ENCODE measurements around the gene DENND1A.

Gene DENND1A

GRCh38 chr9:123392802-123393201 is 537.1 kb downstream of the DENND1A start:
- DNase-seq (no peak), ATAC-seq (no peak)
- H3K4me1 Mint-ChIP-seq = no peaks in the 10 kb centered on the region
- H3K27me3 Mint-ChIP-seq = no peaks in the 10 kb centered on the region
- H3K4me3 Mint-ChIP-seq = no peak overlapping the region
- no peak overlapping the region for H3K27ac Mint-ChIP-seq
- H3K9me3 Mint-ChIP-seq = no peaks in the 10 kb centered on the region

GRCh38 chr9:123391946-123392345 is 538.0 kb downstream of the DENND1A start:
- H3K9me3 Mint-ChIP-seq = no peaks in the 10 kb centered on the region

GRCh38 chr9:123391233-123391632 is 538.7 kb downstream of the DENND1A start:
- H3K4me3 Mint-ChIP-seq = no peak overlapping the region
- ATAC-seq (no peak), DNase-seq (no peak)
- no peaks in the 10 kb centered on the region for H3K27me3 Mint-ChIP-seq
- H3K9me3 Mint-ChIP-seq = no peaks in the 10 kb centered on the region
- H3K27ac Mint-ChIP-seq = no peak overlapping the region
- no peaks in the 10 kb centered on the region for H3K4me1 Mint-ChIP-seq

More at GRCh38 chr9:123391946-123392345, 538.0 kb downstream of the DENND1A start:
- DNase-seq (no peak), ATAC-seq (no peak)
- Mint-ChIP-seq H3K4me1 (no peaks in the 10 kb centered on the region), H3K4me3 (no peak overlapping the region), H3K27me3 (no peaks in the 10 kb centered on the region), H3K27ac (no peak overlapping the region)

- Mint-ChIP-seq H3K4me3 (no peak overlapping the region), H3K4me1 (no peaks in the 10 kb centered on the region), H3K27ac (peak overlapping the region in 1 of 2 donors; percentile 19), H3K9me3 (no peaks in the 10 kb centered on the region), H3K27me3 (no peaks in the 10 kb centered on the region)
- no peak for DNase-seq
- no peak for ATAC-seq
Observed at GRCh38 chr9:123390337-123391135, 539.4 kb downstream of the DENND1A start.

GRCh38 chr9:123389698-123390097 is 540.2 kb downstream of the DENND1A start:
- Mint-ChIP-seq H3K4me1 (no peaks in the 10 kb centered on the region), H3K4me3 (no peak overlapping the region), H3K27ac (no peak overlapping the region), H3K27me3 (no peaks in the 10 kb centered on the region), H3K9me3 (no peaks in the 10 kb centered on the region)
- no peak for ATAC-seq
- DNase-seq = no peak

- ATAC-seq (no peak), DNase-seq (no peak)
- Mint-ChIP-seq H3K27me3 (no peaks in the 10 kb centered on the region), H3K4me1 (no peaks in the 10 kb centered on the region), H3K4me3 (no peak overlapping the region), H3K9me3 (no peaks in the 10 kb centered on the region), H3K27ac (no peak overlapping the region)
Observed at GRCh38 chr9:123389070-123389469, 540.9 kb downstream of the DENND1A start.

- ATAC-seq = no peak
- DNase-seq = no peak
- H3K4me3 Mint-ChIP-seq = no peak overlapping the region
- H3K27me3 Mint-ChIP-seq = no peaks in the 10 kb centered on the region
- H3K4me1 Mint-ChIP-seq = no peaks in the 10 kb centered on the region
- H3K27ac Mint-ChIP-seq = no peak overlapping the region
- H3K9me3 Mint-ChIP-seq = no peaks in the 10 kb centered on the region
Observed at GRCh38 chr9:123387686-123388085, 542.2 kb downstream of the DENND1A start.

- no peak overlapping the region for H3K4me3 Mint-ChIP-seq
Observed at GRCh38 chr9:123383512-123384170, 546.3 kb downstream of the DENND1A start.

GRCh38 chr9:123382653-123383511 is 547.0 kb downstream of the DENND1A start:
- Mint-ChIP-seq H3K4me3 (no peak overlapping the region), H3K27me3 (no peaks in the 10 kb centered on the region), H3K4me1 (no peaks in the 10 kb centered on the region), H3K9me3 (no peaks in the 10 kb centered on the region), H3K27ac (no peak overlapping the region)
- ATAC-seq = no peak
- DNase-seq = no peak

More at GRCh38 chr9:123383512-123384170, 546.3 kb downstream of the DENND1A start:
- Mint-ChIP-seq H3K9me3 (no peaks in the 10 kb centered on the region), H3K27ac (peak overlapping the region in 1 of 2 donors; percentile 40), H3K27me3 (no peaks in the 10 kb centered on the region), H3K4me1 (no peaks in the 10 kb centered on the region)
- DNase-seq (no peak), ATAC-seq (no peak)

- Mint-ChIP-seq H3K4me1 (no peaks in the 10 kb centered on the region), H3K27ac (peak overlapping the region in 1 of 2 donors; percentile 81), H3K4me3 (no peak overlapping the region), H3K9me3 (no peaks in the 10 kb centered on the region), H3K27me3 (peaks cover 6% of the 10 kb centered on the region)
- no peak for ATAC-seq
- DNase-seq = no peak
Observed at GRCh38 chr9:123380852-123381705, 548.8 kb downstream of the DENND1A start.

GRCh38 chr9:123378956-123379660 is 550.8 kb downstream of the DENND1A start:
- Mint-ChIP-seq H3K4me1 (peaks cover 11% of the 10 kb centered on the region), H3K4me3 (no peak overlapping the region), H3K27ac (no peak overlapping the region), H3K9me3 (no peaks in the 10 kb centered on the region), H3K27me3 (peaks cover 24% of the 10 kb centered on the region)
- ATAC-seq (no peak), DNase-seq (no peak)

GRCh38 chr9:123378025-123378424 is 551.9 kb downstream of the DENND1A start:
- H3K27ac Mint-ChIP-seq = no peak overlapping the region

GRCh38 chr9:123377211-123377971 is 552.5 kb downstream of the DENND1A start:
- ATAC-seq (peak; percentile 17), DNase-seq (no peak)
- Mint-ChIP-seq H3K4me3 (no peak overlapping the region), H3K27ac (peak overlapping the region in 1 of 2 donors; percentile 39), H3K9me3 (no peaks in the 10 kb centered on the region), H3K27me3 (peaks cover 37% of the 10 kb centered on the region), H3K4me1 (peaks cover 16% of the 10 kb centered on the region)

More at GRCh38 chr9:123378025-123378424, 551.9 kb downstream of the DENND1A start:
- H3K4me3 Mint-ChIP-seq = no peak overlapping the region
- peaks cover 30% of the 10 kb centered on the region for H3K27me3 Mint-ChIP-seq
- no peak for DNase-seq
- ATAC-seq = peak; percentile 14
- peaks cover 11% of the 10 kb centered on the region for H3K4me1 Mint-ChIP-seq
- H3K9me3 Mint-ChIP-seq = no peaks in the 10 kb centered on the region
